Lower lobe of right lung (tissue), 2 donors: ENCODE measurements around the gene POMGNT2. TPM values are rescaled to one million over a fixed set of nuclear protein-coding genes. Genes with fewer than 3 reads are reported as not detected.
"Not testable (repeated sequence)": the region's sequence is repeated elsewhere in the genome, so short reads cannot be mapped to it uniquely, and the experiment has no call there.

Experiments
- ATAC-seq, 2 donors: fragments of 200-7000 bp; cut with Tn5 transposase; one replicate each; pipeline ENCODE4 v1.9.1; 2020 to 2022; ENCODE audit warnings: mild to moderate bottlenecking in 2 of 2, moderate library complexity in 2 of 2
- DNase-seq: peaks from one replicate; pipeline ENCODE4 v3.0.0-alpha.2; 2020
- H3K27ac ChIP-seq: fragments of 200-600 bp; one replicate; pipeline ENCODE4 v1.8.0; 2022
- H3K27me3 ChIP-seq: fragments of 200-600 bp; one replicate; pipeline ENCODE4 v1.8.0; 2022; ENCODE audit warnings: low read depth
- H3K36me3 ChIP-seq: fragments of 200-600 bp; one replicate; pipeline ENCODE4 v1.8.0; 2022; ENCODE audit warnings: mild to moderate bottlenecking
- H3K4me1 ChIP-seq: fragments of 200-600 bp; one replicate; pipeline ENCODE4 v1.8.0; 2022
- H3K4me3 ChIP-seq: fragments of 200-600 bp; one replicate; pipeline ENCODE4 v1.8.0; 2022; ENCODE audit warnings: mild to moderate bottlenecking
- H3K9me3 ChIP-seq: fragments of 200-600 bp; one replicate; pipeline ENCODE4 v1.8.0; 2022
- CTCF ChIP-seq: fragments of 200-600 bp; IDR thresholded peaks from one replicate; pipeline ENCODE4 v1.8.0; 2022; ENCODE audit warnings: antibody characterized with exemption, mild to moderate bottlenecking
- intact Hi-C: fragments of 100-400 bp; cut with DNase I; formaldehyde crosslinking; loops from one replicate; pipeline ENCODE4 v1.11.0; 2022
- total RNA-seq: library from RNA; stranded (reverse); fragmentation: NEBNext Ultra II Directional; extraction: Animal tissue kit (Norgen Biotek cat#: 25700); gene quantifications from one replicate; pipeline ENCODE4 v1.2.1, GENCODE V29; 2021
- donor health status: DM: no; HTN: yes; CAD: no; lungs with severe emphysema.

POMGNT2 gene
- total RNA-seq, 1 donor from 2014 or later, result 9.9 TPM

- ATAC-seq, result peak in 1 of 2 donors; percentile 34
- DNase-seq, result no peak
- Histone ChIP-seq H3K36me3 (no peaks in the 10 kb centered on the region), H3K4me3 (no peak overlapping the region), H3K4me1 (no peaks in the 10 kb centered on the region), H3K9me3 (no peaks in the 10 kb centered on the region), H3K27ac (no peak overlapping the region), H3K27me3 (no peaks in the 10 kb centered on the region)
- intact Hi-C loops, result no loop called here
- peak; percentile 28 for TF ChIP-seq CTCF
Measured at GRCh38 chr3:43071313-43071893, 34.5 kb downstream of the POMGNT2 start.

- ATAC-seq, DNase-seq, H3K27ac ChIP-seq, H3K36me3 ChIP-seq, H3K4me1 ChIP-seq, intact Hi-C loops, H3K4me3 ChIP-seq, H3K9me3 ChIP-seq, H3K27me3 ChIP-seq: not testable (repeated sequence)
Measured at GRCh38 chr3:43070670-43071069, 35.2 kb downstream of the POMGNT2 start.

GRCh38 chr3:43063114-43063513 is 42.8 kb downstream of the POMGNT2 start:
- DNase-seq, result no peak

GRCh38 chr3:43062564-43063040 is 43.3 kb downstream of the POMGNT2 start:
- no peaks in the 10 kb centered on the region for H3K9me3 ChIP-seq
- H3K36me3 ChIP-seq, result no peaks in the 10 kb centered on the region
- no peak overlapping the region for H3K4me3 ChIP-seq
- H3K27me3 ChIP-seq, result no peaks in the 10 kb centered on the region
- no peaks in the 10 kb centered on the region for H3K4me1 ChIP-seq
- H3K27ac ChIP-seq, result no peak overlapping the region
- no peak for TF ChIP-seq CTCF
- no peak for DNase-seq
- peak in 1 of 2 donors; percentile 47 for ATAC-seq
- intact Hi-C loops, result no loop called here

More at GRCh38 chr3:43063114-43063513, 42.8 kb downstream of the POMGNT2 start:
- H3K4me1 ChIP-seq, result no peaks in the 10 kb centered on the region
- no peaks in the 10 kb centered on the region for H3K36me3 ChIP-seq
- intact Hi-C loops, result no loop called here
- no peak overlapping the region for H3K27ac ChIP-seq
- no peaks in the 10 kb centered on the region for H3K9me3 ChIP-seq
- peak in 1 of 2 donors; percentile 32 for ATAC-seq
- H3K4me3 ChIP-seq, result no peak overlapping the region
- no peaks in the 10 kb centered on the region for H3K27me3 ChIP-seq
- no peak for TF ChIP-seq CTCF

GRCh38 chr3:43062040-43062563 is 43.8 kb downstream of the POMGNT2 start:
- Histone ChIP-seq H3K4me3 (no peak overlapping the region), H3K4me1 (no peaks in the 10 kb centered on the region), H3K9me3 (no peaks in the 10 kb centered on the region), H3K27ac (no peak overlapping the region), H3K27me3 (no peaks in the 10 kb centered on the region), H3K36me3 (no peaks in the 10 kb centered on the region)
- no peak for TF ChIP-seq CTCF
- no peak for ATAC-seq
- intact Hi-C loops, result no loop called here
- DNase-seq, result no peak

- no peak for TF ChIP-seq CTCF
- no peak for DNase-seq
- H3K27ac ChIP-seq, result no peak overlapping the region
- intact Hi-C loops, result no loop called here
- H3K9me3 ChIP-seq, result no peaks in the 10 kb centered on the region
- H3K27me3 ChIP-seq, result no peaks in the 10 kb centered on the region
- H3K4me1 ChIP-seq, result no peaks in the 10 kb centered on the region
- H3K36me3 ChIP-seq, result no peaks in the 10 kb centered on the region
- peak in 1 of 2 donors; percentile 29 for ATAC-seq
- no peak overlapping the region for H3K4me3 ChIP-seq
Measured at GRCh38 chr3:43061101-43061895, 44.6 kb downstream of the POMGNT2 start.
